ENCODE data around the gene RFTN1.
A peak's percentile ranks its signal among the peaks of the same experiment; 100 is the strongest.

RFTN1 gene

GRCh38 chr3:16335333-16335732 lies 178.2 kb downstream of the RFTN1 start:
- WGBS (ENCODE audit: insufficient coverage), result no CpG with 5 or more reads among the region's 5 CpGs
- no peak overlapping the region for H3K4me3 ChIP-seq (ENCODE audit: control insufficient read depth in 1 of 7, extremely low read depth in 1 of 7, insufficient read depth in 4 of 7, low read depth in 2 of 7, low read length in 6 of 7)
- CTCF ChIA-PET, result interaction anchor here (1.5 kb wide), 1 partner anchor 35 kb away, joined by 4 read pairs; no protein-coding TSS in a partner anchor
- peaks cover 6 to 45% (median 35%) of the 10 kb centered on the region in 4 experiments for H3K36me3 ChIP-seq (ENCODE audit: control insufficient read depth in 4 of 4, insufficient read depth in 4 of 4, low read length in 3 of 4)
- no peak for DNase-seq
- no peak overlapping the region for H3K27ac ChIP-seq (ENCODE audit: insufficient read depth in 1 of 2, low read depth in 1 of 2, low read length in 2 of 2, poor library complexity in 1 of 2, severe bottlenecking in 2 of 2)
- H3K27me3 ChIP-seq (replicated peaks in 2 of 5; ENCODE audit: control insufficient read depth in 4 of 5, insufficient read depth in 5 of 5, low read length in 4 of 5), result no peaks in the 10 kb centered on the region
- POLR2A ChIA-PET, result no interaction called here
- peaks cover 3 to 9% (median 7%) of the 10 kb centered on the region in 5 experiments for H3K9me3 ChIP-seq (ENCODE audit: control extremely low read depth in 1 of 5, control insufficient read depth in 4 of 5, insufficient read depth in 2 of 5, low read depth in 1 of 5, low read length in 4 of 5)
- peaks cover 9 to 21% (median 16%) of the 10 kb centered on the region in 4 experiments for H3K4me1 ChIP-seq (ENCODE audit: control extremely low read depth in 1 of 4, control insufficient read depth in 4 of 4, insufficient read depth in 4 of 4, low read length in 3 of 4)

- 67% methylated on average over 3 of the region's 4 CpGs for WGBS (ENCODE audit: insufficient coverage)
- peaks cover 9 to 46% (median 33%) of the 10 kb centered on the region in 4 experiments for H3K36me3 ChIP-seq (ENCODE audit: control insufficient read depth in 4 of 4, insufficient read depth in 4 of 4, low read length in 3 of 4)
- peaks cover 3 to 9% (median 7%) of the 10 kb centered on the region in 5 experiments for H3K9me3 ChIP-seq (ENCODE audit: control extremely low read depth in 1 of 5, control insufficient read depth in 4 of 5, insufficient read depth in 2 of 5, low read depth in 1 of 5, low read length in 4 of 5)
- ChIA-PET POLR2A (no interaction called here), CTCF (interaction anchor here (1.5 kb wide), 1 partner anchor 34 kb away, joined by 4 read pairs; no protein-coding TSS in a partner anchor)
- H3K4me3 ChIP-seq (ENCODE audit: control insufficient read depth in 1 of 7, extremely low read depth in 1 of 7, insufficient read depth in 4 of 7, low read depth in 2 of 7, low read length in 6 of 7), result no peak overlapping the region
- H3K4me1 ChIP-seq (ENCODE audit: control extremely low read depth in 1 of 4, control insufficient read depth in 4 of 4, insufficient read depth in 4 of 4, low read length in 3 of 4), result peaks cover 9 to 21% (median 16%) of the 10 kb centered on the region in 4 experiments
- H3K27me3 ChIP-seq (replicated peaks in 2 of 5; ENCODE audit: control insufficient read depth in 4 of 5, insufficient read depth in 5 of 5, low read length in 4 of 5), result no peaks in the 10 kb centered on the region
- DNase-seq, result no peak
- H3K27ac ChIP-seq (ENCODE audit: insufficient read depth in 1 of 2, low read depth in 1 of 2, low read length in 2 of 2, poor library complexity in 1 of 2, severe bottlenecking in 2 of 2), result no peak overlapping the region
Observed at GRCh38 chr3:16334909-16335308, 178.6 kb downstream of the RFTN1 start.

GRCh38 chr3:16332904-16333426 lies 180.5 kb downstream of the RFTN1 start:
- Histone ChIP-seq H3K4me1 (ENCODE audit: control extremely low read depth in 1 of 4, control insufficient read depth in 4 of 4, insufficient read depth in 4 of 4, low read length in 3 of 4) (peaks cover 0 to 4% (median 4%) of the 10 kb centered on the region in 4 experiments), H3K4me3 (ENCODE audit: control insufficient read depth in 1 of 7, extremely low read depth in 1 of 7, insufficient read depth in 4 of 7, low read depth in 2 of 7, low read length in 6 of 7) (no peak overlapping the region), H3K9me3 (ENCODE audit: control extremely low read depth in 1 of 5, control insufficient read depth in 4 of 5, insufficient read depth in 2 of 5, low read depth in 1 of 5, low read length in 4 of 5) (peaks cover 3 to 9% (median 7%) of the 10 kb centered on the region in 5 experiments), H3K36me3 (ENCODE audit: control insufficient read depth in 4 of 4, insufficient read depth in 4 of 4, low read length in 3 of 4) (peaks cover 12 to 60% (median 33%) of the 10 kb centered on the region in 4 experiments), H3K27ac (ENCODE audit: insufficient read depth in 1 of 2, low read depth in 1 of 2, low read length in 2 of 2, poor library complexity in 1 of 2, severe bottlenecking in 2 of 2) (no peak overlapping the region), H3K27me3 (replicated peaks in 2 of 5; ENCODE audit: control insufficient read depth in 4 of 5, insufficient read depth in 5 of 5, low read length in 4 of 5) (no peaks in the 10 kb centered on the region)
- no CpG with 5 or more reads among the region's 1 CpG for WGBS (ENCODE audit: insufficient coverage)
- ChIA-PET POLR2A (no interaction called here), CTCF (no interaction called here)
- DNase-seq, result no peak

- 94% methylated on average over 2 of the region's 3 CpGs for WGBS (ENCODE audit: insufficient coverage)
- H3K27ac ChIP-seq (ENCODE audit: insufficient read depth in 1 of 2, low read depth in 1 of 2, low read length in 2 of 2, poor library complexity in 1 of 2, severe bottlenecking in 2 of 2), result no peak overlapping the region
- no peak for DNase-seq
- no peak overlapping the region for H3K4me3 ChIP-seq (ENCODE audit: control insufficient read depth in 1 of 7, extremely low read depth in 1 of 7, insufficient read depth in 4 of 7, low read depth in 2 of 7, low read length in 6 of 7)
- CTCF ChIA-PET, result no interaction called here
- H3K36me3 ChIP-seq (ENCODE audit: control insufficient read depth in 4 of 4, insufficient read depth in 4 of 4, low read length in 3 of 4), result peaks cover 14 to 63% (median 38%) of the 10 kb centered on the region in 4 experiments
- peaks cover 3 to 9% (median 7%) of the 10 kb centered on the region in 5 experiments for H3K9me3 ChIP-seq (ENCODE audit: control extremely low read depth in 1 of 5, control insufficient read depth in 4 of 5, insufficient read depth in 2 of 5, low read depth in 1 of 5, low read length in 4 of 5)
- H3K27me3 ChIP-seq (replicated peaks in 2 of 5; ENCODE audit: control insufficient read depth in 4 of 5, insufficient read depth in 5 of 5, low read length in 4 of 5), result no peaks in the 10 kb centered on the region
- no peaks in the 10 kb centered on the region for H3K4me1 ChIP-seq (ENCODE audit: control extremely low read depth in 1 of 4, control insufficient read depth in 4 of 4, insufficient read depth in 4 of 4, low read length in 3 of 4)
- POLR2A ChIA-PET, result no interaction called here
Observed at GRCh38 chr3:16331319-16331883, 182.1 kb downstream of the RFTN1 start.

- Histone ChIP-seq H3K9me3 (ENCODE audit: control extremely low read depth in 1 of 5, control insufficient read depth in 4 of 5, insufficient read depth in 2 of 5, low read depth in 1 of 5, low read length in 4 of 5) (peaks cover 3 to 9% (median 7%) of the 10 kb centered on the region in 5 experiments), H3K4me3 (ENCODE audit: control insufficient read depth in 1 of 7, extremely low read depth in 1 of 7, insufficient read depth in 4 of 7, low read depth in 2 of 7, low read length in 6 of 7) (no peak overlapping the region), H3K4me1 (ENCODE audit: control extremely low read depth in 1 of 4, control insufficient read depth in 4 of 4, insufficient read depth in 4 of 4, low read length in 3 of 4) (no peaks in the 10 kb centered on the region), H3K36me3 (ENCODE audit: control insufficient read depth in 4 of 4, insufficient read depth in 4 of 4, low read length in 3 of 4) (peaks cover 13 to 71% (median 36%) of the 10 kb centered on the region in 4 experiments), H3K27me3 (replicated peaks in 2 of 5; ENCODE audit: control insufficient read depth in 4 of 5, insufficient read depth in 5 of 5, low read length in 4 of 5) (no peaks in the 10 kb centered on the region), H3K27ac (ENCODE audit: insufficient read depth in 1 of 2, low read depth in 1 of 2, low read length in 2 of 2, poor library complexity in 1 of 2, severe bottlenecking in 2 of 2) (no peak overlapping the region)
- WGBS (ENCODE audit: insufficient coverage), result no CpG with 5 or more reads among the region's 4 CpGs
- POLR2A ChIA-PET, result no interaction called here
- CTCF ChIA-PET, result interaction anchor here (0.9 kb wide), 1 partner anchor 10 kb away, joined by 3 read pairs; no protein-coding TSS in a partner anchor
- no peak for DNase-seq
Observed at GRCh38 chr3:16330351-16330750, 183.1 kb downstream of the RFTN1 start.

- WGBS (ENCODE audit: insufficient coverage), result 100% methylated on average over 7 of the region's 9 CpGs
- POLR2A ChIA-PET, result no interaction called here
- Histone ChIP-seq H3K27me3 (replicated peaks in 2 of 5; ENCODE audit: control insufficient read depth in 4 of 5, insufficient read depth in 5 of 5, low read length in 4 of 5) (no peaks in the 10 kb centered on the region), H3K4me3 (ENCODE audit: control insufficient read depth in 1 of 7, extremely low read depth in 1 of 7, insufficient read depth in 4 of 7, low read depth in 2 of 7, low read length in 6 of 7) (no peak overlapping the region), H3K27ac (ENCODE audit: insufficient read depth in 1 of 2, low read depth in 1 of 2, low read length in 2 of 2, poor library complexity in 1 of 2, severe bottlenecking in 2 of 2) (no peak overlapping the region), H3K36me3 (ENCODE audit: control insufficient read depth in 4 of 4, insufficient read depth in 4 of 4, low read length in 3 of 4) (peaks cover 11 to 72% (median 34%) of the 10 kb centered on the region in 4 experiments), H3K4me1 (ENCODE audit: control extremely low read depth in 1 of 4, control insufficient read depth in 4 of 4, insufficient read depth in 4 of 4, low read length in 3 of 4) (no peaks in the 10 kb centered on the region), H3K9me3 (ENCODE audit: control extremely low read depth in 1 of 5, control insufficient read depth in 4 of 5, insufficient read depth in 2 of 5, low read depth in 1 of 5, low read length in 4 of 5) (peaks cover 3 to 9% (median 7%) of the 10 kb centered on the region in 5 experiments)
- DNase-seq, result no peak
- CTCF ChIA-PET, result interaction anchor here (0.9 kb wide), 1 partner anchor 9 kb away, joined by 3 read pairs; no protein-coding TSS in a partner anchor
Observed at GRCh38 chr3:16329826-16330129, 183.7 kb downstream of the RFTN1 start.

GRCh38 chr3:16329036-16329825 lies 184.3 kb downstream of the RFTN1 start:
- no peak overlapping the region for H3K4me3 ChIP-seq (ENCODE audit: control insufficient read depth in 1 of 7, extremely low read depth in 1 of 7, insufficient read depth in 4 of 7, low read depth in 2 of 7, low read length in 6 of 7)
- POLR2A ChIA-PET, result no interaction called here
- peaks cover 8 to 67% (median 34%) of the 10 kb centered on the region in 4 experiments for H3K36me3 ChIP-seq (ENCODE audit: control insufficient read depth in 4 of 4, insufficient read depth in 4 of 4, low read length in 3 of 4)
- DNase-seq, result peak in 2 of 3 donors; percentile 21 to 27
- WGBS (ENCODE audit: insufficient coverage), result 86% methylated on average over 10 of the region's 15 CpGs
- H3K27ac ChIP-seq (ENCODE audit: insufficient read depth in 1 of 2, low read depth in 1 of 2, low read length in 2 of 2, poor library complexity in 1 of 2, severe bottlenecking in 2 of 2), result peak overlapping the region in 1 of 2 experiments; percentile 0
- no peaks in the 10 kb centered on the region for H3K4me1 ChIP-seq (ENCODE audit: control extremely low read depth in 1 of 4, control insufficient read depth in 4 of 4, insufficient read depth in 4 of 4, low read length in 3 of 4)
- H3K27me3 ChIP-seq (replicated peaks in 2 of 5; ENCODE audit: control insufficient read depth in 4 of 5, insufficient read depth in 5 of 5, low read length in 4 of 5), result no peaks in the 10 kb centered on the region
- CTCF ChIA-PET, result interaction anchor here (0.9 kb wide), 1 partner anchor 9 kb away, joined by 3 read pairs; no protein-coding TSS in a partner anchor
- H3K9me3 ChIP-seq (ENCODE audit: control extremely low read depth in 1 of 5, control insufficient read depth in 4 of 5, insufficient read depth in 2 of 5, low read depth in 1 of 5, low read length in 4 of 5), result peaks cover 3 to 9% (median 7%) of the 10 kb centered on the region in 5 experiments
